ENCODE results near the gene BECN2. TPM values are rescaled to one million over a fixed set of nuclear protein-coding genes. Genes with fewer than 3 reads are reported as not detected.

BECN2 gene
- total and polyA plus RNA-seq, 2 experiments from 2014 or later: not detected

GRCh38 chr1:241918879-241919278 lies 38.7 kb upstream of the BECN2 start:
- peak; percentile 28 for DNase-seq (ENCODE audit: low spot score)
- Histone ChIP-seq H3K9me3 (ENCODE audit: low read depth) (no peaks in the 10 kb centered on the region), H4K20me1 (ENCODE audit: insufficient read depth, poor library complexity, severe bottlenecking) (no peaks in the 10 kb centered on the region), H3K4me2 (no peak overlapping the region), H2AFZ (no peak overlapping the region), H3K4me3 (no peak overlapping the region), H3K4me1 (ENCODE audit: insufficient read depth) (no peaks in the 10 kb centered on the region), H3K27ac (no peak overlapping the region), H3K79me2 (no peaks in the 10 kb centered on the region), H3K36me3 (replicated peaks; ENCODE audit: insufficient read depth, low read depth) (no peaks in the 10 kb centered on the region), H3K9me2 (replicated peaks; ENCODE audit: insufficient read depth) (no peaks in the 10 kb centered on the region), H3K27me3 (no peaks in the 10 kb centered on the region)
- no peak for TF ChIP-seq EZH2phosphoT487 (IDR thresholded peaks at IDR 0.05; ENCODE audit: low read depth, severe bottlenecking, unreplicated experiment)
- WGBS (ENCODE audit: low lambda C conversion rate, missing lambda C conversion rate): 75% methylated on average over 5 of the region's 5 CpGs

DNA sequence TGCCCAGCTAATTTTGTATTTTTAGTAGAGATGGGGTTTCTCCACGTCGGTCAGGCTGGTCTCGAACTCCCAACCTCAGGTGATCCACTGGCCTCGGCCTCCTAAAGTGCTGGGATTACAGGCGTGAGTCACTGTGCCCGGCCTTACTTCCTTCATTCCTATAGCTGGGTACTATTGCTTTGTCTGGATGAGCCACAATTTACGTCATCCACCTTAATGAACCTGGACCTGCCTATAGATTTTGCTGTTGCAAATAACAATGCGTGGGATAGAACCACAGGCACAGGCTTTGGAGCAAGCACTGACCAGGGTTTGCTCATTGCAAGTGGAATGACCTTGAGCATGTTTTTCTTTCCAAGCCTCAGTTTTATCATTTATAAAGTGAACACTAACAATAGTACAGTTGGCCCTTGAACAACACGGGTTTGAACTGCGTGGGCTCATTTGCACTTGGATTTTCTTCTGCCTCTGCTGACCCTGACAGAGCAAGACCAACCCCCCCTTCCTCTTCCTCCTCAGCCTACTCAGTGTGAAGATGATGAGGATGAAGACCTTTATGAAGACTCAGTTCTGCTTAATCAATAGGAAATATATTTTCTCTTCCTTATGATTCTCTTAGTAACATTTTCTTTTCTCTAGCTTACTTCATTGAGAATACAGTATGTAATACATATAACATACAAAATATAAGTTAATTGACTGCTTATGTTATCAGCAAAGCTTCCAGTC lies 33.3 kb upstream of the BECN2 start:
- Histone ChIP-seq H3K27ac (no peak overlapping the region), H2AFZ (no peak overlapping the region), H3K27me3 (no peaks in the 10 kb centered on the region), H3K4me2 (no peak overlapping the region), H3K4me3 (no peak overlapping the region), H3K79me2 (no peaks in the 10 kb centered on the region), H3K4me1 (ENCODE audit: insufficient read depth) (no peaks in the 10 kb centered on the region), H4K20me1 (ENCODE audit: insufficient read depth, poor library complexity, severe bottlenecking) (no peaks in the 10 kb centered on the region), H3K36me3 (replicated peaks; ENCODE audit: insufficient read depth, low read depth) (no peaks in the 10 kb centered on the region), H3K9me2 (replicated peaks; ENCODE audit: insufficient read depth) (no peaks in the 10 kb centered on the region), H3K9me3 (ENCODE audit: low read depth) (no peaks in the 10 kb centered on the region)
- no peak for DNase-seq (ENCODE audit: low spot score)
- WGBS (ENCODE audit: low lambda C conversion rate, missing lambda C conversion rate): 82% methylated on average over 10 of the region's 10 CpGs
- TF ChIP-seq EZH2phosphoT487 (IDR thresholded peaks at IDR 0.05; ENCODE audit: low read depth, severe bottlenecking, unreplicated experiment) (no peak), CTCF (IDR thresholded peaks at IDR 0.05; ENCODE audit: poor library complexity) (no peak), EZH2 (IDR thresholded peaks at IDR 0.05; ENCODE audit: borderline replicate concordance) (no peak)

DNA sequence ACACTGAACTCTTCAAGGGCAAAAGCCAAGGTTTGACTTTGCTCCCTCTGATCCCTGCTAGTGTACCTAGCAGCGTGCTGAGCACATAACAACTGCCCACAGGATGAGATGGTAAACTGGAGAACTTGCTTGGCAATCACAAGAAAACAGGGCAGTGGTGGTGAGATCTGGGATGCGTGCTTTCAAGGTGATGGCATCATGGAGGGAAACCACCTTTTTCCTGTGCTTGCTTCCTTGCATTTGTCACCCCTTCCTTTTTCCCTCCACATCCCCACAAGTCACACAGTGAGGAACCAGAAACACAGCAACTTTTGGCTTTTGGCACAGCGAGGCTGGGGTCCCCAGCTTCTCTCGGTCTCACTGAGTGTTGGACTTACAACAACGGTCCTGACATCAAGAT lies 31.4 kb upstream of the BECN2 start:
- Histone ChIP-seq H3K4me2 (no peak overlapping the region), H3K9me3 (ENCODE audit: low read depth) (no peaks in the 10 kb centered on the region), H3K4me3 (no peak overlapping the region), H3K27ac (no peak overlapping the region), H3K36me3 (replicated peaks; ENCODE audit: insufficient read depth, low read depth) (no peaks in the 10 kb centered on the region), H3K9me2 (replicated peaks; ENCODE audit: insufficient read depth) (no peaks in the 10 kb centered on the region), H4K20me1 (ENCODE audit: insufficient read depth, poor library complexity, severe bottlenecking) (no peaks in the 10 kb centered on the region), H3K4me1 (ENCODE audit: insufficient read depth) (no peaks in the 10 kb centered on the region), H3K79me2 (no peaks in the 10 kb centered on the region), H3K27me3 (no peaks in the 10 kb centered on the region), H2AFZ (no peak overlapping the region)
- no peak for DNase-seq (ENCODE audit: low spot score)
- TF ChIP-seq EZH2 (IDR thresholded peaks at IDR 0.05; ENCODE audit: borderline replicate concordance) (no peak), EZH2phosphoT487 (IDR thresholded peaks at IDR 0.05; ENCODE audit: low read depth, severe bottlenecking, unreplicated experiment) (no peak), CTCF (IDR thresholded peaks at IDR 0.05; ENCODE audit: poor library complexity) (no peak)
- WGBS (ENCODE audit: low lambda C conversion rate, missing lambda C conversion rate): 91% methylated on average over 5 of the region's 5 CpGs

DNA sequence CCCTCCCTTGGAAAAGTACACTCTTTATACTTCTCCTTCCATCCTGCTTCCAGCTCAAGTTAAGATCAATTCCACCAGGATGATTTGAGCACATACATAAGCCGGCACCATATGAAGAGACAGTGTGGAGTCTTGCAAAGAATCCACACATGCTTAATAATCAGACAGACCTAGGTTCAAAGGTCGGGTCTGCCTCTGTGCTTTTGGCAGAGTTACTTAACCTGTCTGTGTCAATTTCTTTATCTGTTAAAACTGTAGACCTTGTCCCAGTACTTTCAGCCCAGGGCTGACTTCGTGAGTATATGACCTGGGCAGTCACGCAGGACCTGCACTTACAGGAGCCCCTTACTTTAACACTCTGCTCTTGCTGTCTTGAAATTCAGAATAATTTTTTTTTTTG lies 30.2 kb upstream of the BECN2 start:
- TF ChIP-seq CTCF (IDR thresholded peaks at IDR 0.05; ENCODE audit: poor library complexity): no peak
- TF ChIP-seq EZH2phosphoT487 (IDR thresholded peaks at IDR 0.05; ENCODE audit: low read depth, severe bottlenecking, unreplicated experiment): no peak
- TF ChIP-seq EZH2 (IDR thresholded peaks at IDR 0.05; ENCODE audit: borderline replicate concordance): no peak
- H3K9me2 ChIP-seq (replicated peaks; ENCODE audit: insufficient read depth): no peaks in the 10 kb centered on the region
- no peaks in the 10 kb centered on the region for H3K36me3 ChIP-seq (replicated peaks; ENCODE audit: insufficient read depth, low read depth)
- H3K9me3 ChIP-seq (ENCODE audit: low read depth): no peaks in the 10 kb centered on the region
- 72% methylated on average over 4 of the region's 4 CpGs for WGBS (ENCODE audit: low lambda C conversion rate, missing lambda C conversion rate)
- no peaks in the 10 kb centered on the region for H3K4me1 ChIP-seq (ENCODE audit: insufficient read depth)
- H3K4me3 ChIP-seq: no peak overlapping the region
- H4K20me1 ChIP-seq (ENCODE audit: insufficient read depth, poor library complexity, severe bottlenecking): no peaks in the 10 kb centered on the region
- no peaks in the 10 kb centered on the region for H3K27me3 ChIP-seq
- H2AFZ ChIP-seq: no peak overlapping the region
- DNase-seq (ENCODE audit: low spot score): no peak
- no peak overlapping the region for H3K27ac ChIP-seq
- no peaks in the 10 kb centered on the region for H3K79me2 ChIP-seq
- no peak overlapping the region for H3K4me2 ChIP-seq
